A673 (cell line): Measurements from ENCODE around the gene PEX7.

Experiments used
- EZH2 ChIP-seq: fragments of 200-600 bp; sonication (generic); IDR thresholded peaks from 2 replicates; pipeline ENCODE4 v1.6.1; 2017; ENCODE audit warnings: borderline replicate concordance, low read depth, mild to moderate bottlenecking, mixed read lengths, antibody characterized with exemption, low read length; ENCODE audit not compliant: poor library complexity, severe bottlenecking
- TF ChIP-seq, protein P1 (sequence below): fragments of 300-800, 200-600 bp; sonication (generic); conservative IDR thresholded peaks from 2 replicates; pipeline ENCODE4 v1.5.1; 2017; ENCODE audit warnings: low read depth, mild to moderate bottlenecking, antibody characterized with exemption, low read length, moderate library complexity, mixed read lengths

DNA sequence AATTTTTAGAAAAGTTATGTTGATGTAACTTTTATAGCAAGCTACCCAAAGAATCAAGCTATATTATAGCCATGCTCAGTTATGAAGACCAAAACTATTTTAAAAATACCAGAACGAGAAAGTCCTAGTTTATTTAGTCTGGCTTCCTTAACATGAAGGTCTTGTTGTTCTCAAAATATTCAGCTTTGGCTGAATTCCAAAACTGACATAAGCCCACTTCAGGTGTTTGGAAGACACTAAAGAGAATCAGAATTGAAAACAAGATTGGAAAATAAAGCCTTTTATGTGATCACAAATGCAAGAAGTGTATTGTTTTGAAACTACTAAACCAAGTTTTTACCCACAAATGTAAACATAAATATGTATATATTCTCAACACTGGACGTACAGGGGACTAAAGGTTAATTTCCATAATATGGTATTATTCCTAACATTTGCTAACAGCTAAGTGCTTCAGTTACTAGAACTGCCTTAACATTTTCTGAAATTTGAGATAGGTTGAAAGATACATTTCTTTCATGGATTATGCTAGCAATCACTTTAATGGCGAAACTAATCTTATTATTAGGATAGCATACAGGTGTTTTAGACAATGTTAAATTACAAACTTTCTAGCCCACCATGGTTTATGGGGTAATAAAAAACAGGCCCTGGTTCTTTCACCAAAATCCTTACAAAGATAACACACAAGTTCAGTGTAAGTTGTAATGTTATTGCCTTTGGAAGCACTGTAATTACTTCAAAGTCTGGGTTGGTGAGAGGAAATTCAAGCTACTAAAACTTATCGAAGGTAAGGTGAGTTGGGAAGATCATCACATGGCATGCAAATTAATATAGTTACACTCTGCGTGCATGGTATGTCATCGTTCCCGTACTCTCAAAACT is 31.7 kb upstream of the PEX7 start:
- TF ChIP-seq, protein P1, sequence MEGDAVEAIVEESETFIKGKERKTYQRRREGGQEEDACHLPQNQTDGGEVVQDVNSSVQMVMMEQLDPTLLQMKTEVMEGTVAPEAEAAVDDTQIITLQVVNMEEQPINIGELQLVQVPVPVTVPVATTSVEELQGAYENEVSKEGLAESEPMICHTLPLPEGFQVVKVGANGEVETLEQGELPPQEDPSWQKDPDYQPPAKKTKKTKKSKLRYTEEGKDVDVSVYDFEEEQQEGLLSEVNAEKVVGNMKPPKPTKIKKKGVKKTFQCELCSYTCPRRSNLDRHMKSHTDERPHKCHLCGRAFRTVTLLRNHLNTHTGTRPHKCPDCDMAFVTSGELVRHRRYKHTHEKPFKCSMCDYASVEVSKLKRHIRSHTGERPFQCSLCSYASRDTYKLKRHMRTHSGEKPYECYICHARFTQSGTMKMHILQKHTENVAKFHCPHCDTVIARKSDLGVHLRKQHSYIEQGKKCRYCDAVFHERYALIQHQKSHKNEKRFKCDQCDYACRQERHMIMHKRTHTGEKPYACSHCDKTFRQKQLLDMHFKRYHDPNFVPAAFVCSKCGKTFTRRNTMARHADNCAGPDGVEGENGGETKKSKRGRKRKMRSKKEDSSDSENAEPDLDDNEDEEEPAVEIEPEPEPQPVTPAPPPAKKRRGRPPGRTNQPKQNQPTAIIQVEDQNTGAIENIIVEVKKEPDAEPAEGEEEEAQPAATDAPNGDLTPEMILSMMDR: no peak
- no peak for TF ChIP-seq EZH2
